Erythroblast (primary cell): ENCODE measurements around the gene RHBDL1.

ENCODE experiments used
- GATA1 ChIP-seq: IDR thresholded peaks from 2 replicates; pipeline ENCODE4 v1.6.1; 2011; ENCODE audit warnings: low read depth, mild to moderate bottlenecking, control low read depth, low read length, moderate library complexity
- POLR2A ChIP-seq: IDR thresholded peaks from 2 replicates; pipeline ENCODE4 v1.6.1; 2011; ENCODE audit warnings: mild to moderate bottlenecking, low read length

- TF ChIP-seq POLR2A (no peak), GATA1 (no peak)
Measured at GRCh38 chr16:705431-706188, 30.1 kb downstream of the RHBDL1 start, which contains the start of gene FBXL16.
